HepG2 (cell line): ENCODE data around the gene ITGA6. TPM values are rescaled to one million over a fixed set of nuclear protein-coding genes. Genes with fewer than 3 reads are reported as not detected.
A peak's percentile ranks its signal among the peaks of the same experiment; 100 is the strongest.

Experiments
- ATAC-seq: fragments of 200-7000 bp; cut with Tn5 transposase; 3 replicates; pipeline ENCODE4 v1.9.1; 2020; ENCODE audit warnings: mild to moderate bottlenecking, moderate library complexity
- BruUV-seq: library from RNA; stranded (reverse); fragments of 400-500 nt; replicated peaks from 2 replicates; lab custom pipeline; 2021; lab: Mats Ljungman, UMichigan
- CTCF ChIA-PET: fragments of 300-600 bp; formaldehyde crosslinking; extraction: SDS; loops from one replicate; lab custom pipeline; 2021; ENCODE audit warnings: low total read pairs, inconsistent platforms, low intra/inter-chr PET ratio; lab: Yijun Ruan, JAX
- POLR2A ChIA-PET: fragments of 350-600 bp; sonication (Branson Sonifier 250); formaldehyde crosslinking; loops from one replicate; lab custom pipeline; 2020; ENCODE audit warnings: antibody characterized with exemption, inconsistent platforms; lab: Yijun Ruan, JAX
- DNase-seq: peaks from one replicate; pipeline ENCODE4 v3.0.0-alpha.2; 2015; ENCODE audit warnings: low spot score
- FAIRE-seq: peaks from 3 replicates; lab custom pipeline; 2011; peaks lifted over from hg19 to GRCh38; lab: Jason Lieb, UNC
- H2AFZ ChIP-seq: one replicate; pipeline ENCODE4 v1.6.1; 2011; ENCODE audit warnings: low read length, inconsistent platforms
- H3K27ac ChIP-seq: fragments of 300-600 bp; 3 replicates; pipeline ENCODE4 v1.8.0; 2011; ENCODE audit warnings: mixed run types, mild to moderate bottlenecking, mixed read lengths, low read length, inconsistent platforms; ENCODE audit not compliant: insufficient read depth; ENCODE audit errors: extremely low read length
- H3K27me3 ChIP-seq, 2 experiments: fragments of 200-600 bp in 1 of 2; 2 replicates in 1 of 2; 3 replicates in 1 of 2; pipeline versions ENCODE4 v1.6.0 to v1.8.0; 2011; ENCODE audit warnings: low read length in 2 of 2, mild to moderate bottlenecking in 2 of 2, moderate library complexity in 2 of 2, inconsistent platforms in 1 of 2; ENCODE audit not compliant: insufficient read depth in 2 of 2, control insufficient read depth in 1 of 2
- H3K36me3 ChIP-seq, 2 experiments: fragments of 200-600 bp in 1 of 2; replicated peaks in 1 of 2; 2 replicates in 1 of 2; 3 replicates in 1 of 2; pipeline versions ENCODE4 v1.5.1 to v1.8.0; 2011; ENCODE audit warnings: low read length in 2 of 2, inconsistent platforms in 1 of 2; ENCODE audit not compliant: insufficient read depth in 2 of 2, control insufficient read depth in 1 of 2
- H3K4me1 ChIP-seq: 2 replicates; pipeline ENCODE4 v1.5.1; 2012; ENCODE audit warnings: low read length, inconsistent platforms; ENCODE audit not compliant: insufficient read depth
- H3K4me2 ChIP-seq: 2 replicates; pipeline ENCODE4 v1.6.0; 2011; ENCODE audit warnings: low read depth, low read length, inconsistent platforms
- H3K4me3 ChIP-seq, 3 experiments: fragments of 200-600 bp in 1 of 3; sonication (generic), shearing (Covaris generic) in 1 of 3; replicated peaks in 1 of 3; 2 replicates each; pipeline ENCODE4 v1.5.1; 2011 to 2016; ENCODE audit warnings: low read length in 3 of 3, inconsistent platforms in 2 of 3, low read depth in 2 of 3, mild to moderate bottlenecking in 2 of 3, control low read depth in 1 of 3, mixed read lengths in 1 of 3; ENCODE audit not compliant: insufficient read depth in 1 of 3
- H3K79me2 ChIP-seq: one replicate; pipeline ENCODE4 v1.6.1; 2011; ENCODE audit warnings: low read length, inconsistent platforms; ENCODE audit not compliant: insufficient read depth
- H3K9ac ChIP-seq: 2 replicates; pipeline ENCODE4 v1.6.0; 2011; ENCODE audit warnings: mild to moderate bottlenecking, low read depth, low read length, inconsistent platforms; ENCODE audit not compliant: insufficient read depth
- H3K9me3 ChIP-seq: 2 replicates; pipeline ENCODE4 v1.5.1; 2012; ENCODE audit warnings: mild to moderate bottlenecking, low read length
- H4K20me1 ChIP-seq: 2 replicates; pipeline ENCODE4 v1.6.0; 2011; ENCODE audit warnings: inconsistent platforms, mild to moderate bottlenecking, low read length, moderate library complexity; ENCODE audit not compliant: insufficient read depth
- CTCF ChIP-seq: sonication (generic); formaldehyde crosslinking; IDR thresholded peaks from 2 replicates; pipeline ENCODE4 v1.5.0; 2020; ENCODE audit warnings: mild to moderate bottlenecking, missing genetic modification reagents, moderate library complexity
- ELF1 ChIP-seq: sonication (generic); formaldehyde crosslinking; IDR thresholded peaks from 2 replicates; pipeline ENCODE4 v1.4.0; 2020; ENCODE audit warnings: missing genetic modification reagents
- KDM1A ChIP-seq: IDR thresholded peaks from 2 replicates; pipeline ENCODE4 v1.6.1; 2016; ENCODE audit warnings: missing compliant biosample characterization
- MAFG ChIP-seq: sonication (generic); formaldehyde crosslinking; IDR thresholded peaks from 2 replicates; pipeline ENCODE4 v1.5.1; 2020; ENCODE audit warnings: mild to moderate bottlenecking, missing genetic modification reagents
- STAG1 ChIP-seq: sonication (generic); formaldehyde crosslinking; IDR thresholded peaks from 2 replicates; pipeline ENCODE4 v1.4.0; 2020; ENCODE audit warnings: missing genetic modification reagents
- TCF12 ChIP-seq, 2 experiments: fragments of 450-650 bp in 1 of 2; sonication (generic) in 1 of 2; formaldehyde crosslinking in 1 of 2; IDR thresholded peaks; 2 replicates each; pipeline versions ENCODE4 v1.6.1 to v1.8.0; 2017 to 2022; ENCODE audit warnings: antibody characterized with exemption in 1 of 2, mild to moderate bottlenecking in 1 of 2, missing genetic modification reagents in 1 of 2, moderate library complexity in 1 of 2
- ZBTB39 ChIP-seq: sonication (generic); formaldehyde crosslinking; IDR thresholded peaks from 2 replicates; pipeline ENCODE4 v1.5.0; 2020; ENCODE audit warnings: missing genetic modification reagents
- ZNF318 ChIP-seq: sonication (generic); formaldehyde crosslinking; IDR thresholded peaks from 2 replicates; pipeline ENCODE4 v1.4.0; 2020; ENCODE audit warnings: mild to moderate bottlenecking, missing genetic modification reagents
- ZXDC ChIP-seq: sonication (generic); formaldehyde crosslinking; IDR thresholded peaks from 2 replicates; pipeline ENCODE4 v1.5.0; 2020; ENCODE audit warnings: mild to moderate bottlenecking, missing genetic modification reagents
- WGBS: methylation state at CpG from one replicate; pipeline ENCODE4 v1.1.6; 2017; ENCODE audit warnings: low lambda C conversion rate; 5-methylcytosine and 5-hydroxymethylcytosine counted together
- in situ Hi-C: cut with HindIII; loops from 2 replicates; pipeline ENCODE4 v1.10.0; 2017; ENCODE audit warnings: low pct_unique_long_range_greater_than_20kb; ENCODE audit not compliant: extremely low pct_ligation_motif_present
- intact Hi-C: fragments of 100-400 bp; cut with micrococcal nuclease; formaldehyde crosslinking; loops from one replicate; pipeline ENCODE4 v1.10.0; 2022; ENCODE audit not compliant: unreplicated experiment
- polyA plus RNA-seq, 8 experiments: library from polyadenylated mRNA; depleted of rRNA in 3 of 8; stranded (reverse) in 7 of 8; unstranded in 1 of 8; fragments of >200 nt; fragmentation: Illumina TruSeq in 4 of 8; extraction: Trizol in 4 of 8; gene quantifications; 2 replicates each; pipeline versions ENCODE4 v1.2.1 to v1.2.3, GENCODE V29; 2011 to 2016; ENCODE audit warnings: low read depth in 4 of 8, missing spikeins in 1 of 8, mixed read lengths in 1 of 8; ENCODE audit not compliant: insufficient read depth in 1 of 8
- total RNA-seq, 5 experiments: library from RNA; depleted of rRNA; stranded (reverse); fragments of >200 nt; fragmentation: Illumina TruSeq; extraction: Trizol; gene quantifications; 2 replicates each; pipeline ENCODE4 v1.2.3, GENCODE V29; 2016; ENCODE audit warnings: low read depth in 1 of 5

ITGA6 gene
- total and polyA plus RNA-seq, 2 of the 13 experiments (the other 11 are each of a cell fraction or from before 2014, with no cell fraction given), result 24.0 to 92.5 TPM

- Histone ChIP-seq H3K9ac (no peak overlapping the region), H3K4me3 (no peak overlapping the region), H2AFZ (no peak overlapping the region), H3K4me1 (peaks cover 32% of the 10 kb centered on the region), H3K27me3 (no peaks in the 10 kb centered on the region), H3K27ac (no peak overlapping the region), H3K79me2 (peaks cover 9% of the 10 kb centered on the region), H3K4me2 (no peak overlapping the region), H3K36me3 (peaks cover 2 to 58% of the 10 kb centered on the region in 2 experiments), H3K9me3 (no peaks in the 10 kb centered on the region), H4K20me1 (0 out of 2 replicates have a peak, but pooled peaks cover under 1% of the 10 kb centered on the region)
- 86% methylated on average over 8 of the region's 8 CpGs for whole genome bisulfite sequencing
- CTCF ChIA-PET, result interaction anchor here (7.0 kb wide), 1 partner anchor 295 kb away, joined by 79 read pairs; no protein-coding TSS in a partner anchor
- no peak for DNase-seq
- POLR2A ChIA-PET, result no interaction called here
- ATAC-seq, result 0 out of 3 replicates have a peak, but pooled peaks have one; percentile 15
- intact Hi-C loops, result loop anchor here (5.0 to 10.0 kb wide), 4 partner anchors 183 to 893 kb away; no protein-coding TSS in a partner anchor
- in situ Hi-C loops, result no loop called here
- BruUV-seq, result no TSS peak
- FAIRE-seq, result no peak
- no peak for TF ChIP-seq ELF1 (CRISPR knock-in tag)
- no peak for TF ChIP-seq MAFG
- no peak for TF ChIP-seq KDM1A (CRISPR knock-in tag)
- peak; percentile 33 for TF ChIP-seq STAG1 (CRISPR knock-in tag)
- no peak for TF ChIP-seq ZBTB39
- no peak for TF ChIP-seq TCF12 (IDR thresholded peaks at IDR 0.05)
- TF ChIP-seq TCF12 (CRISPR knock-in tag; IDR thresholded peaks at IDR 0.05), result no peak
- no peak for TF ChIP-seq ZXDC (CRISPR knock-in tag)
- TF ChIP-seq ZNF318, result no peak
- peak; percentile 64 for TF ChIP-seq CTCF (CRISPR knock-in tag)
These were observed 40.0 kb downstream of the ITGA6 start for GRCh38 chr2:172467382-172467781.
